ENCODE results near the gene LIPM.

The LIPM gene

GRCh38 chr10:88792661-88793060 lies 9.9 kb upstream of the LIPM start:
- no peak overlapping the region for H3K4me3 Mint-ChIP-seq
- H3K27me3 Mint-ChIP-seq (ENCODE audit: low read depth, poor library complexity) = peaks cover 8% of the 10 kb centered on the region
- H3K9me3 Mint-ChIP-seq = no peaks in the 10 kb centered on the region
- DNase-seq = no peak
- no peaks in the 10 kb centered on the region for H3K4me1 Mint-ChIP-seq
- no peaks in the 10 kb centered on the region for H3K36me3 Mint-ChIP-seq (ENCODE audit: low read depth)
- H3K27ac Mint-ChIP-seq = no peak overlapping the region
- no peak for TF ChIP-seq CTCF (IDR thresholded peaks at IDR 0.05)

DNA sequence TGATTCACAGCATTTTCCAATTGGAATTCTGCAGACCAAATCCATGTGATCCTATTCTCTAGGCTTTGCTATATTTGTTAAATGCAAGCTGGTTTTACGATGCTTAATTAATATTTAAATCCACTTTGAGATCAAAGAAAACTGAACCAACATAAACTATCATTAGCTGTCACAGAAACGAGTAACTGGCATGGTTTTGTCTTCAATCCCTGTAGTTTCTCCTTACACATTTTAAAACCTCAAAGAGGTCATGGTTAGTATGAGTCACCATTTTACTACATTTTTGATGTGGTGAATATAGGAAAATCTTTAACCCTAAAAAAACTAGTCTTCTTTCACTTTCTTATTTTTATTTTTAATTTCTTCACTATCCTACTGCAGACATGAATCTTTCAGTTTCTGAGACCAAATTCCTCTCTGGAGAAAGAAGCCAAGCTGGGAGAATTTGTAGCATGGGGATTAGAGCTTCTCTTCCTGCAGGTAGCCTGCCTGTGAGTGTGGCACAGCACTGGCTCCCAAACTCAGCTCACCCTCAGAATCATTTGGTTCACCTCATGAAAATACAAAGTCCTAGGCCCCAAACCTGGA lies 8.7 kb upstream of the LIPM start:
- no peak for TF ChIP-seq CTCF (IDR thresholded peaks at IDR 0.05)
- no peaks in the 10 kb centered on the region for H3K4me1 Mint-ChIP-seq
- H3K36me3 Mint-ChIP-seq (ENCODE audit: low read depth) = no peaks in the 10 kb centered on the region
- no peaks in the 10 kb centered on the region for H3K9me3 Mint-ChIP-seq
- no peak for DNase-seq
- no peak overlapping the region for H3K4me3 Mint-ChIP-seq
- peaks cover 8% of the 10 kb centered on the region for H3K27me3 Mint-ChIP-seq (ENCODE audit: low read depth, poor library complexity)
- H3K27ac Mint-ChIP-seq = no peak overlapping the region

- Mint-ChIP-seq H3K36me3 (ENCODE audit: low read depth) (no peaks in the 10 kb centered on the region), H3K27ac (no peak overlapping the region), H3K9me3 (no peaks in the 10 kb centered on the region), H3K4me3 (no peak overlapping the region), H3K4me1 (no peaks in the 10 kb centered on the region), H3K27me3 (ENCODE audit: low read depth, poor library complexity) (peaks cover 8% of the 10 kb centered on the region)
- no peak for DNase-seq
- no peak for TF ChIP-seq CTCF (IDR thresholded peaks at IDR 0.05)
Observed at GRCh38 chr10:88794731-88795130, 7.8 kb upstream of the LIPM start.

GRCh38 chr10:88800152-88801125 lies 2.1 kb upstream of the LIPM start:
- DNase-seq = no peak
- H3K27ac Mint-ChIP-seq = no peak overlapping the region
- no peaks in the 10 kb centered on the region for H3K36me3 Mint-ChIP-seq (ENCODE audit: low read depth)
- H3K4me3 Mint-ChIP-seq = no peak overlapping the region
- H3K9me3 Mint-ChIP-seq = no peaks in the 10 kb centered on the region
- peaks cover 8% of the 10 kb centered on the region for H3K27me3 Mint-ChIP-seq (ENCODE audit: low read depth, poor library complexity)
- H3K4me1 Mint-ChIP-seq = no peaks in the 10 kb centered on the region
- no peak for TF ChIP-seq CTCF (IDR thresholded peaks at IDR 0.05)

DNA sequence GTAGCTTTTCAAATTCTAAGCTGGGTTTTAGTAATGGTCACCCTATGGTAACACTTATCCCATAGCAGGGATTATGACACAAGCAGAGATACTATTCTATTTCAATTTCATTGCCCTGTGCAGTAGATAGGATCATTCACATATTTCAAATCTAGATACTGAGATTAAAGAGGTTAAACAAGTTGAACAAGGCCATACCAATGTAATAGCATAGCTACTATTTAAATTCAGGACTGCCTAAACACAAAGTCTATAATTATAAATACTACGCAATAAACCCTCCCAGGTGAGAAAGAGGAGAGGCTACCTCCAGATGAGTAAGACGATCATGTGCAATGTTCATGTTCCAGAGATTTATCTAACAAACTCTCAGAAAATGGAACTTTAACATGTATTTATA lies 1.1 kb downstream of the LIPM start:
- H3K4me3 Mint-ChIP-seq = no peak overlapping the region
- no peaks in the 10 kb centered on the region for H3K4me1 Mint-ChIP-seq
- no peak for DNase-seq
- TF ChIP-seq CTCF (IDR thresholded peaks at IDR 0.05) = no peak
- H3K27ac Mint-ChIP-seq = no peak overlapping the region
- no peaks in the 10 kb centered on the region for H3K36me3 Mint-ChIP-seq (ENCODE audit: low read depth)
- H3K9me3 Mint-ChIP-seq = no peaks in the 10 kb centered on the region
- H3K27me3 Mint-ChIP-seq (ENCODE audit: low read depth, poor library complexity) = peaks cover 3% of the 10 kb centered on the region

Data from nephron progenitor cell (in vitro differentiated cells).